ENCODE measurements around the gene TUBB2B.
"Not testable (repeated sequence)": the region's sequence is repeated elsewhere in the genome, so short reads cannot be mapped to it uniquely, and the experiment has no call there.

The TUBB2B gene

GRCh38 chr6:3181105-3181504 lies 46.3 kb downstream of the TUBB2B start:
- no peaks in the 10 kb centered on the region for H3K27me3 ChIP-seq (ENCODE audit: control insufficient read depth, insufficient read depth, low read length)
- H3K27ac ChIP-seq (ENCODE audit: low read depth, low read length): no peak overlapping the region
- H3K9me3 ChIP-seq (ENCODE audit: control insufficient read depth, insufficient read depth, low read depth, low read length): peaks cover 3% of the 10 kb centered on the region; the same call in 1 of the 2 replicates
- peaks cover 16% of the 10 kb centered on the region; the same call in 1 of the 2 replicates for H3K36me3 ChIP-seq (ENCODE audit: control insufficient read depth, insufficient read depth, low read length)
- peaks cover 5% of the 10 kb centered on the region for H3K4me1 ChIP-seq (ENCODE audit: control insufficient read depth, insufficient read depth, low read length)
- no peak overlapping the region for H3K4me3 ChIP-seq (ENCODE audit: low read depth, low read length)
- H3K9ac ChIP-seq (ENCODE audit: low read length): no peak overlapping the region

- H3K27ac ChIP-seq (ENCODE audit: low read depth, low read length); H3K9me3 ChIP-seq (ENCODE audit: control insufficient read depth, insufficient read depth, low read depth, low read length); H3K27me3 ChIP-seq (ENCODE audit: control insufficient read depth, insufficient read depth, low read length): not testable (repeated sequence)
- peaks cover 19% of the 10 kb centered on the region; the same call in 1 of the 2 replicates for H3K36me3 ChIP-seq (ENCODE audit: control insufficient read depth, insufficient read depth, low read length)
- H3K4me3 ChIP-seq (ENCODE audit: low read depth, low read length): peak overlapping the region; percentile 55
- peaks cover 17% of the 10 kb centered on the region for H3K4me1 ChIP-seq (ENCODE audit: control insufficient read depth, insufficient read depth, low read length)
- H3K9ac ChIP-seq (ENCODE audit: low read length): peak overlapping the region; percentile 38
These were observed 47.5 kb downstream of the TUBB2B start for GRCh38 chr6:3179945-3180344.

GRCh38 chr6:3178666-3179065 lies 48.8 kb downstream of the TUBB2B start:
- not testable (repeated sequence) for H3K27ac ChIP-seq (ENCODE audit: low read depth, low read length); H3K27me3 ChIP-seq (ENCODE audit: control insufficient read depth, insufficient read depth, low read length); H3K9me3 ChIP-seq (ENCODE audit: control insufficient read depth, insufficient read depth, low read depth, low read length); H3K4me3 ChIP-seq (ENCODE audit: low read depth, low read length); H3K9ac ChIP-seq (ENCODE audit: low read length)
- peaks cover 21% of the 10 kb centered on the region for H3K4me1 ChIP-seq (ENCODE audit: control insufficient read depth, insufficient read depth, low read length)
- H3K36me3 ChIP-seq (ENCODE audit: control insufficient read depth, insufficient read depth, low read length): peaks cover 17% of the 10 kb centered on the region; the same call in 1 of the 2 replicates

DNA sequence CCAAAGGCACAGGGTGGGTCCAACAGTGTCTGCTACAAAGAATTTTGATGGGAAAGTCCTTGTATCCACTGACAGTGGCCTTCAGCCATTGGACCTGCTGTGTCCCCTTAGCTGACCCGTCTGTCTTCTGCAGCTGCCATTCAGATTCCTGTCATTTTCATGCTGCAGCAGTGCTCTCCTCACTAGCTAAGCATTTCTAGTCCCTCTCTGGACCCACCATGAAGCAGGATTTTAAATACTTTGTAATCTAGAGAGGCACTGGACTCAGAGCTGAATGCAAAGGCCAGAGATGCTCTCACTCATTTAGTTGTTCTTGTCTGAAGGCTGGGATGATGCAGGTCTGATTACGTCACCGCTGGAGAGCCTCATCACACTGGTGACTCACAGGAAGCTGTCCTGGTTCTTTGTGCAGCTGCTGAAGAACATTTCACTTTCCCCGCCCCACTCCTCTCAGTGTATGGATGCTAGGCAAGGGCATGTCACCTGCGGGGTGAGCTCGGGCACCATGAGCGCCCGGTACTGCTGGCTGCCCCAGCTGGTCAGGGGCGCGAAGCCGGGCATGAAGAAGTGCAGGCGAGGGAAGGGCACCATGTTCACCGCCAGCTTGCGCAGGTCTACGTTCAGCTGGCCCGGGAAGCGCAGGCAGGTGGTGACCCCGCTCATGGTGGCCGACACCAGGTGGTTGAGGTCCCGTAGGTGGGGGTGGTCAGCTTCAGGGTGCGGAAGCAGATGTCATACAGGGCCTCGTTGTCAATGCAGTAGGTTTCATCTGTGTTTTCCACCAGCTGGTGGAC lies 50.7 kb downstream of the TUBB2B start:
- H3K9ac ChIP-seq (ENCODE audit: low read length): no peak overlapping the region
- peaks cover 24% of the 10 kb centered on the region for H3K4me1 ChIP-seq (ENCODE audit: control insufficient read depth, insufficient read depth, low read length)
- no peaks in the 10 kb centered on the region for H3K27me3 ChIP-seq (ENCODE audit: control insufficient read depth, insufficient read depth, low read length)
- H3K4me3 ChIP-seq (ENCODE audit: low read depth, low read length): no peak overlapping the region
- peaks cover 12% of the 10 kb centered on the region; the same call in 1 of the 2 replicates for H3K36me3 ChIP-seq (ENCODE audit: control insufficient read depth, insufficient read depth, low read length)
- H3K27ac ChIP-seq (ENCODE audit: low read depth, low read length): no peak overlapping the region
- H3K9me3 ChIP-seq (ENCODE audit: control insufficient read depth, insufficient read depth, low read depth, low read length): 0 out of 2 replicates have a peak, but pooled peaks cover 1% of the 10 kb centered on the region

DNA sequence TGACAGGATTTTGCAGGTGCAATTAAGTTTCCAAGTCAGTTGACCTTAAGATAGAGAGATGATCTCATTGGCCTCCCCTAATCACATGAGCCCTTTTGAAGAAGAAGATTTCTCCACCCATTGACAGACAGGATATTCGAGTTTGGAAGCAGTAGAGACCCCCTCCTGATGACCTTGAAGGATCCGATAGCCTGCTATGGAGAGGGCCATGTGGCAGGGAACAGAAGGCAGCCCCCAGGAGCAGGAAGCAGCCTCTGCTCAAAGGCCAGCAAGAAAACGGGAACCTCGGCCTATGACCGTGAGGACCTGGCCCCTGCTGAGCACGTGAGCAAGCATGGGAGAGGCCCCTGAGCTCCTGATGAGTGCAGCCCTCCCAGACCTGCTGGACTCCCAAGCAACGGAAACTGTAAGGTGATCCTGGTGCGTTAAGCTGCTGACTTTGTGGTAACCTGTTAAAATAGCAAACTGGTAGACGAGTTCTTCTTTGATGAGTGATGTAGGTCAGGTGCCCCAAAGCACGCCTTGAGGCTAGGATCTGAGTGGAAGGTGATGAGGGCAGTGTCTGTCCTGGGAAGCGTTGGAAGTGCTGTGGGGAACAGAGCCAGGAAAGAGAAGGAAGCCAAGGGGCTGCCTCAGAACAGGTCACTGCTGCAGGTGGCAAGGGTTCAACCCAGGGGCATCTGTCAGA lies 51.6 kb downstream of the TUBB2B start:
- Histone ChIP-seq H3K9me3 (ENCODE audit: control insufficient read depth, insufficient read depth, low read depth, low read length) (0 out of 2 replicates have a peak, but pooled peaks cover 4% of the 10 kb centered on the region), H3K27ac (ENCODE audit: low read depth, low read length) (peak overlapping the region; percentile 2; the same call in 1 of the 2 replicates), H3K27me3 (ENCODE audit: control insufficient read depth, insufficient read depth, low read length) (no peaks in the 10 kb centered on the region), H3K9ac (ENCODE audit: low read length) (peak overlapping the region; percentile 28), H3K4me3 (ENCODE audit: low read depth, low read length) (no peak overlapping the region), H3K4me1 (ENCODE audit: control insufficient read depth, insufficient read depth, low read length) (peaks cover 27% of the 10 kb centered on the region), H3K36me3 (ENCODE audit: control insufficient read depth, insufficient read depth, low read length) (peaks cover 16% of the 10 kb centered on the region; the same call in 1 of the 2 replicates)
